ENCODE results near the gene SASH1. TPM values are rescaled to one million over a fixed set of nuclear protein-coding genes. Genes with fewer than 3 reads are reported as not detected.

SASH1 gene
- total RNA-seq, 2 donors from 2014 or later, result 14.9 to 16.4 TPM

GRCh38 chr6:148459238-148459637, 116.6 kb downstream of the SASH1 start:
- no peak for DNase-seq
- Histone ChIP-seq H3K9ac (ENCODE audit: low read depth in 2 of 2, low read length in 2 of 2) (no peak overlapping the region), H3K27ac (no peak overlapping the region), H3K4me3 (no peak overlapping the region), H3K27me3 (no peaks in the 10 kb centered on the region), H3K9me3 (no peaks in the 10 kb centered on the region), H3K36me3 (no peaks in the 10 kb centered on the region), H3K4me1 (no peaks in the 10 kb centered on the region)
- intact Hi-C loops (cut with DNase I), result no loop called here
- TF ChIP-seq CTCF (IDR thresholded peaks at IDR 0.05), result no peak

GRCh38 chr6:148460876-148461646, 118.4 kb downstream of the SASH1 start:
- H3K4me1 ChIP-seq, result no peaks in the 10 kb centered on the region
- no peak for DNase-seq
- no peaks in the 10 kb centered on the region for H3K9me3 ChIP-seq
- H3K27me3 ChIP-seq, result no peaks in the 10 kb centered on the region
- no peak overlapping the region for H3K4me3 ChIP-seq
- H3K9ac ChIP-seq (ENCODE audit: low read depth in 2 of 2, low read length in 2 of 2), result no peak overlapping the region
- intact Hi-C loops (cut with DNase I), result loop anchor here (5.0 to 10.0 kb wide), 2 partner anchors 194 to 956 kb away; partner anchors contain the start of gene SAMD5
- no peak overlapping the region for H3K27ac ChIP-seq
- no peak for TF ChIP-seq CTCF (IDR thresholded peaks at IDR 0.05)
- H3K36me3 ChIP-seq, result no peaks in the 10 kb centered on the region

GRCh38 chr6:148461986-148462577, 119.4 kb downstream of the SASH1 start:
- Histone ChIP-seq H3K9ac (ENCODE audit: low read depth in 2 of 2, low read length in 2 of 2) (no peak overlapping the region), H3K27ac (no peak overlapping the region), H3K4me1 (no peaks in the 10 kb centered on the region), H3K9me3 (no peaks in the 10 kb centered on the region), H3K27me3 (no peaks in the 10 kb centered on the region), H3K36me3 (no peaks in the 10 kb centered on the region), H3K4me3 (no peak overlapping the region)
- no peak for DNase-seq
- intact Hi-C loops (cut with DNase I), result loop anchor here (5.0 to 10.0 kb wide), 2 partner anchors 195 to 957 kb away; partner anchors contain the start of gene SAMD5
- TF ChIP-seq CTCF (IDR thresholded peaks at IDR 0.05), result no peak

- no peaks in the 10 kb centered on the region for H3K27me3 ChIP-seq
- H3K9me3 ChIP-seq, result no peaks in the 10 kb centered on the region
- H3K9ac ChIP-seq (ENCODE audit: low read depth in 2 of 2, low read length in 2 of 2), result no peak overlapping the region
- H3K4me1 ChIP-seq, result no peaks in the 10 kb centered on the region
- no peak overlapping the region for H3K27ac ChIP-seq
- DNase-seq, result no peak
- H3K36me3 ChIP-seq, result no peaks in the 10 kb centered on the region
- H3K4me3 ChIP-seq, result no peak overlapping the region
- intact Hi-C loops (cut with DNase I), result loop anchor here (2.0 to 10.0 kb wide), 3 partner anchors 196 to 959 kb away; partner anchors contain the start of gene SAMD5
- no peak for TF ChIP-seq CTCF (IDR thresholded peaks at IDR 0.05)
Observed at GRCh38 chr6:148463671-148464070, 121.0 kb downstream of the SASH1 start.

- Histone ChIP-seq H3K9ac (ENCODE audit: low read depth in 2 of 2, low read length in 2 of 2) (no peak overlapping the region), H3K4me1 (no peaks in the 10 kb centered on the region), H3K27me3 (no peaks in the 10 kb centered on the region), H3K9me3 (no peaks in the 10 kb centered on the region), H3K36me3 (no peaks in the 10 kb centered on the region), H3K4me3 (no peak overlapping the region), H3K27ac (no peak overlapping the region)
- DNase-seq, result peak; percentile 70
- intact Hi-C loops (cut with DNase I), result loop anchor here (2.0 to 10.0 kb wide), 3 partner anchors 197 to 960 kb away; partner anchors contain the start of gene SAMD5
- TF ChIP-seq CTCF (IDR thresholded peaks at IDR 0.05), result peak; percentile 95
Observed at GRCh38 chr6:148464319-148465010, 121.8 kb downstream of the SASH1 start.
